Fibroblast of lung (primary cell): ENCODE results near the gene CAAP1.

Experiments
- CTCF ChIP-seq, 2 donors: IDR thresholded peaks in 1 of 2; conservative IDR thresholded peaks in 1 of 2; 1 replicate in 1 of 2; 2 replicates in 1 of 2; pipeline ENCODE4 v1.5.1; 2011 to 2012; ENCODE audit warnings: low read length in 2 of 2, control low read depth in 1 of 2, inconsistent platforms in 1 of 2, low read depth in 1 of 2, mild to moderate bottlenecking in 1 of 2
- EZH2 ChIP-seq: IDR thresholded peaks from 2 replicates; pipeline ENCODE4 v1.5.1; 2012; ENCODE audit warnings: low read length, control low read depth, mild to moderate bottlenecking; ENCODE audit errors: missing control alignments

- TF ChIP-seq CTCF (conservative IDR thresholded peaks at IDR 0.05 in 1 of 2, IDR thresholded peaks at IDR 0.05 in 1 of 2; ENCODE audit: low read depth in 1 of 2, low read length in 2 of 2) = no peak
- TF ChIP-seq EZH2 = no peak
Measured at GRCh38 chr9:26807161-26807560, 85.4 kb downstream of the CAAP1 start.
